Mesangial cell (primary cell): ENCODE data around the gene DIP2A. TPM values are rescaled to one million over a fixed set of nuclear protein-coding genes. Genes with fewer than 3 reads are reported as not detected.

Source experiments
- total RNA-seq: library from RNA; depleted of rRNA; stranded (reverse); fragments of >200 nt; gene quantifications from 2 replicates; pipeline ENCODE4 v1.2.3, GENCODE V29; 2015

Gene DIP2A
- total RNA-seq: 17.6 and 19.0 TPM in 2 replicates

GRCh38 chr21:46458315-46459023, at the start of gene DIP2A:
Gene DIP2A (plus strand): TSS chr21:46458891. CDS start chr21:46459132, 241 bp downstream.

DNA sequence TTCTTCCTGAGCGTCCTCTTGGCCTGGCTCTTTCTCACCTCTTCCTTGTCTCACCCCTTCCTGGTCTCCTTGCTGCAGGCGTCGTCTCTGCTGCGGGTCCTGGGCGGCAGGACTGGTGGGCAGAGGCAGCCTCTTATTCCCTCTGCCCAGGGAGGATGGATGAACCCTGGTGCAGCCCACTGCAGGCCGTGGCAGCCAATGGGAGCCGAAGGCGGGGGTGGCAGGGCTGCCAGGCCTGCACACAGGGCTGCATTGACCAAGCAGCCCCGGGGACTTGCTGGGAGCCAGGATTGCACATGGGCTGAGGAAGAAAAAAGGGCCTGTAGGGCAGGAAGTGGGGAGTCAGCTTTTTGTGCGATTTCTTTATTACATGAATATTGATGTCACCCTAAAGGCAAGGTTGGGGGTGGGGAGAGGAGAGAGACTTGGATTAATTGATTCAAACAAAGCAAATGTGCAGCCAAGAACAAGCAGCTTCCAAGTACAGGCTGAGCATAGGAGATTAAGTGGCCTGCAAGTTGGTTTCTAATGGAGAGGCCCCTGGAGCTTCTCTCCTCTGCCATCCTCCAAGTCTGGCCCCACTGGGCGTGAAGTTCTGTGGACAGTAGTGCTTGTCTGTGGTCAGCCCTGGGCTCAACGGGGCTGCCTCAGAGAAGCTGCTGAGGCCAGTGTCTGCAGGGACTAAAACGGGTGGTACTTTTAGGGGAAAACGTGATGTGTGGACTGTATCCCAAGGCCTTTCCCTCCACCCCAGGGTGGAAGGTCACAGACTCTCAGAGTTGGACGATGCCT, 146.5 kb downstream of the DIP2A start, which contains the start of gene S100B:
TSS of gene S100B (minus strand) at position 108 of the 792 bp plus-strand sequence. CDS start 2,667 bp downstream, outside the sequence.

Other genes with a start within 250 kb of the DIP2A start
- 66.0 and 103 TPM in 2 replicates for gene LSS, start 230.1 kb upstream of the DIP2A start, total RNA-seq
- 56.5 and 60.6 TPM in 2 replicates for gene MCM3AP, start 173.3 kb upstream of the DIP2A start, total RNA-seq
- 11.1 and 21.6 TPM in 2 replicates for gene YBEY, start 172.5 kb upstream of the DIP2A start, total RNA-seq
- 2.9 and 10.3 TPM in 2 replicates for gene C21orf58, start 135.0 kb upstream of the DIP2A start, total RNA-seq
- 18.5 and 24.0 TPM in 2 replicates for gene PCNT, start 134.7 kb upstream of the DIP2A start, total RNA-seq
- gene S100B, start 146.2 kb downstream of the DIP2A start, total RNA-seq: not detected in 2 replicates
- 63.7 and 88.6 TPM in 2 replicates for gene PRMT2, start 176.8 kb downstream of the DIP2A start, total RNA-seq